ENCODE results near the gene SELE.
"Not testable (repeated sequence)": the region's sequence is repeated elsewhere in the genome, so short reads cannot be mapped to it uniquely, and the experiment has no call there.

Gene SELE

DNA sequence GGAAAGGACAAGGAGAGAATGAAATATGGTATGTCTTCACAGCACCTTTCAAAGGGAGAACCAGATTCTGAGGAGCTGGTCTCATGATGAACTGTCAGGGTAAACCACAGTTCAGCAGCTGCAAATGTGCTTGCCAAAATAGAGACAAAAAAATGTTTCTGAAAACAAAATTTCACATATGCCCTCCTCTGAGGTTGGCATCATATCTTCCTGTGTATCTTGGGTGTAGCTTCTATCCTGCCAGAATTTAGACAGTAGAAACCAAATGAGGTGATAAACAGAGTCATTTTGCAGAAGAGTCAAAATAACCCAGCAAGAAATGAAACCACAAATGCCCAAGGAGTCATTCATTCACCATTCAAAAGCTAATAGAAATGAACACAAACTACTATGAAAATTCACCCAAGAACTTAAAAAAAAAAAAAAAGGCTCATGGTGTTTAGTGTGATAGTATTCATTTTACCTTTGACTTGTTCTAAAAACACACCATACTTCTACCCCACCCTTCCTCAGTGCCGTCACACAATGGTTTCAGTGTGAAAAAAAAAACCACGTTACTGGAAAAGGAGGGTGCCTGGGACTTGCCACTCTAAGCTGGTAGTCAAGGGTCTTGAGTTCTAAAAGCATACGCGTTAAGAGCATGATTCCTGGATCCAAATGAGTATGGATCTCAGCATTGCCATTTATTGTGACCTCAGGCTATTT is 41.0 kb downstream of the SELE start:
- TF ChIP-seq SPI1 (IDR thresholded peaks at IDR 0.05; ENCODE audit: borderline replicate concordance, low read depth) (no peak), POLR2AphosphoS5 (IDR thresholded peaks at IDR 0.05; ENCODE audit: low read depth) (no peak), GABPA (IDR thresholded peaks at IDR 0.05; ENCODE audit: low read depth) (no peak)
- TF ChIP-seq, protein P1, sequence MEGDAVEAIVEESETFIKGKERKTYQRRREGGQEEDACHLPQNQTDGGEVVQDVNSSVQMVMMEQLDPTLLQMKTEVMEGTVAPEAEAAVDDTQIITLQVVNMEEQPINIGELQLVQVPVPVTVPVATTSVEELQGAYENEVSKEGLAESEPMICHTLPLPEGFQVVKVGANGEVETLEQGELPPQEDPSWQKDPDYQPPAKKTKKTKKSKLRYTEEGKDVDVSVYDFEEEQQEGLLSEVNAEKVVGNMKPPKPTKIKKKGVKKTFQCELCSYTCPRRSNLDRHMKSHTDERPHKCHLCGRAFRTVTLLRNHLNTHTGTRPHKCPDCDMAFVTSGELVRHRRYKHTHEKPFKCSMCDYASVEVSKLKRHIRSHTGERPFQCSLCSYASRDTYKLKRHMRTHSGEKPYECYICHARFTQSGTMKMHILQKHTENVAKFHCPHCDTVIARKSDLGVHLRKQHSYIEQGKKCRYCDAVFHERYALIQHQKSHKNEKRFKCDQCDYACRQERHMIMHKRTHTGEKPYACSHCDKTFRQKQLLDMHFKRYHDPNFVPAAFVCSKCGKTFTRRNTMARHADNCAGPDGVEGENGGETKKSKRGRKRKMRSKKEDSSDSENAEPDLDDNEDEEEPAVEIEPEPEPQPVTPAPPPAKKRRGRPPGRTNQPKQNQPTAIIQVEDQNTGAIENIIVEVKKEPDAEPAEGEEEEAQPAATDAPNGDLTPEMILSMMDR (IDR thresholded peaks at IDR 0.05; ENCODE audit: insufficient read depth, low read length), result no peak
- TF ChIP-seq, protein P2, sequence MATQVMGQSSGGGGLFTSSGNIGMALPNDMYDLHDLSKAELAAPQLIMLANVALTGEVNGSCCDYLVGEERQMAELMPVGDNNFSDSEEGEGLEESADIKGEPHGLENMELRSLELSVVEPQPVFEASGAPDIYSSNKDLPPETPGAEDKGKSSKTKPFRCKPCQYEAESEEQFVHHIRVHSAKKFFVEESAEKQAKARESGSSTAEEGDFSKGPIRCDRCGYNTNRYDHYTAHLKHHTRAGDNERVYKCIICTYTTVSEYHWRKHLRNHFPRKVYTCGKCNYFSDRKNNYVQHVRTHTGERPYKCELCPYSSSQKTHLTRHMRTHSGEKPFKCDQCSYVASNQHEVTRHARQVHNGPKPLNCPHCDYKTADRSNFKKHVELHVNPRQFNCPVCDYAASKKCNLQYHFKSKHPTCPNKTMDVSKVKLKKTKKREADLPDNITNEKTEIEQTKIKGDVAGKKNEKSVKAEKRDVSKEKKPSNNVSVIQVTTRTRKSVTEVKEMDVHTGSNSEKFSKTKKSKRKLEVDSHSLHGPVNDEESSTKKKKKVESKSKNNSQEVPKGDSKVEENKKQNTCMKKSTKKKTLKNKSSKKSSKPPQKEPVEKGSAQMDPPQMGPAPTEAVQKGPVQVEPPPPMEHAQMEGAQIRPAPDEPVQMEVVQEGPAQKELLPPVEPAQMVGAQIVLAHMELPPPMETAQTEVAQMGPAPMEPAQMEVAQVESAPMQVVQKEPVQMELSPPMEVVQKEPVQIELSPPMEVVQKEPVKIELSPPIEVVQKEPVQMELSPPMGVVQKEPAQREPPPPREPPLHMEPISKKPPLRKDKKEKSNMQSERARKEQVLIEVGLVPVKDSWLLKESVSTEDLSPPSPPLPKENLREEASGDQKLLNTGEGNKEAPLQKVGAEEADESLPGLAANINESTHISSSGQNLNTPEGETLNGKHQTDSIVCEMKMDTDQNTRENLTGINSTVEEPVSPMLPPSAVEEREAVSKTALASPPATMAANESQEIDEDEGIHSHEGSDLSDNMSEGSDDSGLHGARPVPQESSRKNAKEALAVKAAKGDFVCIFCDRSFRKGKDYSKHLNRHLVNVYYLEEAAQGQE (IDR thresholded peaks at IDR 0.05; ENCODE audit: insufficient replicate concordance, low read depth), result no peak
- no peak overlapping the region for H3K4me3 ChIP-seq (replicated peaks; ENCODE audit: insufficient read depth, low read length)
- no peaks in the 10 kb centered on the region for H3K27me3 ChIP-seq (ENCODE audit: insufficient read depth, poor library complexity, severe bottlenecking)
- DNase-seq (ENCODE audit: low read depth in 1 of 2, low spot score in 1 of 2), result no peak
- no peak overlapping the region; the same call in 1 of the 2 replicates for H3K27ac ChIP-seq (replicated peaks)

DNA sequence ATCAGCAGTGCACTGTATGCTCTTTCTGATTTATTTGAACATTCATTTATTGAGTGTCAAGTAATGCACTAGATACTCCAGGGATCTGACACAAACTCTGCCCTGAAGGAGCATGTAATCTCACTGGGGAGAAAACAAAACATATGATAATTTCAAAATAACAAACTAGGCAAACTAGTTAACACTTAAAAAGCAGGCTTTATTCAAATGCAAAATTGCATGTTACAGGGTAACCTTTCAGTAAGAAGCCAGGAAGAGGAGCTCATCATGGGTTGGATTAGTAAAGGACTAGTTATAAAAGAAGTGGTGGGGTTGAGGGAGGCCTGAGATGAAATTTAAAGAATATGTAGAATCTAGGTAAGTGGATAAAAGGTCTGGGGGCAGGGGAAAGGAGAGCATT is 43.4 kb downstream of the SELE start:
- no peaks in the 10 kb centered on the region for H3K27me3 ChIP-seq (ENCODE audit: insufficient read depth, poor library complexity, severe bottlenecking)
- H3K27ac ChIP-seq (replicated peaks), result no peak overlapping the region
- no peak for DNase-seq (ENCODE audit: low read depth in 1 of 2, low spot score in 1 of 2)
- TF ChIP-seq, protein P2 (IDR thresholded peaks at IDR 0.05; ENCODE audit: insufficient replicate concordance, low read depth), result no peak
- TF ChIP-seq SPI1 (IDR thresholded peaks at IDR 0.05; ENCODE audit: borderline replicate concordance, low read depth), result no peak
- no peak for TF ChIP-seq GABPA (IDR thresholded peaks at IDR 0.05; ENCODE audit: low read depth)
- TF ChIP-seq POLR2AphosphoS5 (IDR thresholded peaks at IDR 0.05; ENCODE audit: low read depth), result no peak
- TF ChIP-seq, protein P1 (IDR thresholded peaks at IDR 0.05; ENCODE audit: insufficient read depth, low read length), result no peak
- H3K4me3 ChIP-seq (replicated peaks; ENCODE audit: insufficient read depth, low read length), result no peak overlapping the region

DNA sequence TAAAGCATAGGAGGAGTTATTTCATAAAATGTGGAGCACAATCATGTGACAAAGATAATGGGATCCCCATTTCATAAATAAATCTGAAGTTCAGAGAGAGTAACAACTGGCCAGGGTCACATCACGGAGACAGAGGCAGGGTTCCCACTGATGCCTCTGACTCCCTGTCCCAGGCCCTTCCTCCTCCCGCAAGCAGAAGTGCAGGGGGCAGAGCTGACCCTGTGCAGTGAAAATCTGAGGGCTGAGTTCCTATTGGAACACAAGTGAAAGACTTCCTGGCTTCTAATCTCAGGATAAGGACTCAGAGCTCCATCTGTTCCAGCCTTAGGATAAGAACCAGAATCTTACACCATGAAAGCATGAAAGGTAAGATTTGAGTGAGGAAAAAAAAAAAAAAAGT is 44.5 kb downstream of the SELE start:
- TF ChIP-seq, protein P2 (IDR thresholded peaks at IDR 0.05; ENCODE audit: insufficient replicate concordance, low read depth), result no peak
- TF ChIP-seq, protein P1 (IDR thresholded peaks at IDR 0.05; ENCODE audit: insufficient read depth, low read length), result no peak
- no peak for TF ChIP-seq GABPA (IDR thresholded peaks at IDR 0.05; ENCODE audit: low read depth)
- no peak for TF ChIP-seq POLR2AphosphoS5 (IDR thresholded peaks at IDR 0.05; ENCODE audit: low read depth)
- TF ChIP-seq SPI1 (IDR thresholded peaks at IDR 0.05; ENCODE audit: borderline replicate concordance, low read depth), result no peak
- H3K4me3 ChIP-seq (replicated peaks; ENCODE audit: insufficient read depth, low read length), result no peak overlapping the region
- no peak for DNase-seq (ENCODE audit: low read depth in 1 of 2, low spot score in 1 of 2)
- H3K27ac ChIP-seq (replicated peaks), result no peak overlapping the region
- H3K27me3 ChIP-seq (ENCODE audit: insufficient read depth, poor library complexity, severe bottlenecking), result no peaks in the 10 kb centered on the region

DNA sequence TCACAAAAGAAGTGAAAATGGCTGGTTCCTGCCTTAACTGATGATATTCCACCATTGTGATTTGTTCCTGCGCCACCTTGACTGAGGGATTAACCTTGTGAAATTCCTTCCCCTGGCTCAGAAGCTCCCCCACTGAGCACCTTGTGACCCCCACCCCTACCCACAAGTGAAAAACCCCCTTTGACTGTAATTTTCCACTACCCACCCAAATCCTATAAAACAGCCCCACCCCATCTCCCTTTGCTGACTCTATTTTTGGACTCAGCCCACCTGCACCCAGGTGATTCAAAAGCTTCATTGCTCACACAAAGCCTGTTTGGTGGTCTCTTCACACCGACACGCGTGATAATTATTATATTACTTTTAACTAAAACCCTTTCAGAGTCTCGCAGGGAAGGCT is 45.5 kb downstream of the SELE start:
- DNase-seq (ENCODE audit: low read depth in 1 of 2, low spot score in 1 of 2); H3K27ac ChIP-seq (replicated peaks); H3K4me3 ChIP-seq (replicated peaks; ENCODE audit: insufficient read depth, low read length); H3K27me3 ChIP-seq (ENCODE audit: insufficient read depth, poor library complexity, severe bottlenecking): not testable (repeated sequence)
